H1 (cell line): ENCODE measurements around the gene IFNL4.
"Not testable (repeated sequence)": the region's sequence is repeated elsewhere in the genome, so short reads cannot be mapped to it uniquely, and the experiment has no call there.

Source experiments
- CHD2 ChIP-seq: IDR thresholded peaks from 2 replicates; pipeline ENCODE4 v1.6.1; 2012; ENCODE audit warnings: low read length, improper control_type of control experiment
- EP300 ChIP-seq, 2 experiments: IDR thresholded peaks; 1 replicate in 1 of 2; 2 replicates in 1 of 2; pipeline ENCODE4 v1.6.1; 2011 to 2012; ENCODE audit warnings: low read depth in 2 of 2, low read length in 2 of 2, mild to moderate bottlenecking in 2 of 2, borderline replicate concordance in 1 of 2, inconsistent platforms in 1 of 2, moderate library complexity in 1 of 2
- EZH2 ChIP-seq: fragments of 200-600 bp; sonication (generic); IDR thresholded peaks from 2 replicates; pipeline ENCODE4 v1.7.1; 2012; ENCODE audit warnings: low read depth, mild to moderate bottlenecking, moderate library complexity, low read length, inconsistent platforms; ENCODE audit not compliant: severe bottlenecking
- FOSL1 ChIP-seq: IDR thresholded peaks from 2 replicates; pipeline ENCODE4 v1.6.1; 2011; ENCODE audit warnings: mild to moderate bottlenecking, low read depth, low read length, moderate library complexity; ENCODE audit not compliant: insufficient read depth
- GABPA ChIP-seq: IDR thresholded peaks from 2 replicates; pipeline ENCODE4 v1.6.1; 2011; ENCODE audit warnings: mild to moderate bottlenecking, low read length, moderate library complexity, borderline replicate concordance; ENCODE audit not compliant: insufficient read depth
- GTF2F1 ChIP-seq: IDR thresholded peaks from 2 replicates; pipeline ENCODE4 v1.6.1; 2012; ENCODE audit warnings: low read depth, low read length, improper control_type of control experiment, borderline replicate concordance
- JUND ChIP-seq: IDR thresholded peaks from 2 replicates; pipeline ENCODE4 v1.6.1; 2011; ENCODE audit warnings: mild to moderate bottlenecking, improper control_type of control experiment, low read length
- POLR2A ChIP-seq, 2 experiments: IDR thresholded peaks; 1 replicate in 1 of 2; 2 replicates in 1 of 2; pipeline ENCODE4 v1.6.1; 2011; ENCODE audit warnings: low read depth in 2 of 2, low read length in 2 of 2, mild to moderate bottlenecking in 2 of 2; ENCODE audit errors: control extremely low read depth in 1 of 2
- POLR2AphosphoS5 ChIP-seq: IDR thresholded peaks from 2 replicates; pipeline ENCODE4 v1.6.1; 2011; ENCODE audit warnings: low read depth, low read length
- SUZ12 ChIP-seq: fragments of 200-600 bp; sonication (generic); IDR thresholded peaks from 2 replicates; pipeline ENCODE4 v1.6.1; 2012; ENCODE audit warnings: mild to moderate bottlenecking, inconsistent platforms, low read length, moderate library complexity, mixed read lengths
- TAF1 ChIP-seq: IDR thresholded peaks from 2 replicates; pipeline ENCODE4 v1.6.1; 2011; ENCODE audit warnings: mild to moderate bottlenecking, low read depth, low read length
- TCF12 ChIP-seq: IDR thresholded peaks from 2 replicates; pipeline ENCODE4 v1.6.1; 2011; ENCODE audit warnings: low read depth, mild to moderate bottlenecking, low read length
- TF ChIP-seq, protein P1 (sequence below), 3 experiments: IDR thresholded peaks; 1 replicate in 2 of 3; 2 replicates in 1 of 3; pipeline versions ENCODE4 v1.5.1 to v1.6.1; 2011; ENCODE audit warnings: low read length in 3 of 3, mild to moderate bottlenecking in 3 of 3, inconsistent platforms in 2 of 3, low read depth in 1 of 3, moderate library complexity in 1 of 3; ENCODE audit not compliant: insufficient read depth in 1 of 3; ENCODE audit errors: control extremely low read depth in 1 of 3

DNA sequence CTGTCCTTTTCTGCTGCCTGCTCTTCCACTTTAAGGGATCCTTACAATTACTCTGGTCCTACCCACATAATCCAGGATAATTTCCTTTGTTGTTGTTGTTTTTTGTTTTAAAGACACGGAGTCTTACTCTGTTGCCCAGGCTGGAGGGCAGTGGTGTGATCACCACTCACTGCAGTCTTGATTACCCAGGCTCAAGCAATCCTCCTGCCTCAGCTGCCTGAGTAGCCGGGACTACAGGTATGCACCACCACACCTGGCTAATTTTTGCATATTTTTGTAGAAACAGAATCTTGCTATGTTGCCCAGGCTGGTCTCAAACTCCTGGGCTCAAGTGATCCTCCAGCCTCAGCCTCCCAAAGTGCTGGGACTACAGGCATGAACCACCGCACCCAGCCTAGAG is 33.3 kb downstream of the IFNL4 start:
- TF ChIP-seq EZH2; JUND; POLR2AphosphoS5; SUZ12; EP300 (IDR thresholded peaks at IDR 0.05; ENCODE audit: borderline replicate concordance in 1 of 2, low read depth in 2 of 2, low read length in 2 of 2); TAF1; CHD2; GABPA; POLR2A (IDR thresholded peaks at IDR 0.05; ENCODE audit: control extremely low read depth in 1 of 2, low read depth in 2 of 2, low read length in 2 of 2); FOSL1; GTF2F1; TCF12: not testable (repeated sequence)
- TF ChIP-seq, protein P1, sequence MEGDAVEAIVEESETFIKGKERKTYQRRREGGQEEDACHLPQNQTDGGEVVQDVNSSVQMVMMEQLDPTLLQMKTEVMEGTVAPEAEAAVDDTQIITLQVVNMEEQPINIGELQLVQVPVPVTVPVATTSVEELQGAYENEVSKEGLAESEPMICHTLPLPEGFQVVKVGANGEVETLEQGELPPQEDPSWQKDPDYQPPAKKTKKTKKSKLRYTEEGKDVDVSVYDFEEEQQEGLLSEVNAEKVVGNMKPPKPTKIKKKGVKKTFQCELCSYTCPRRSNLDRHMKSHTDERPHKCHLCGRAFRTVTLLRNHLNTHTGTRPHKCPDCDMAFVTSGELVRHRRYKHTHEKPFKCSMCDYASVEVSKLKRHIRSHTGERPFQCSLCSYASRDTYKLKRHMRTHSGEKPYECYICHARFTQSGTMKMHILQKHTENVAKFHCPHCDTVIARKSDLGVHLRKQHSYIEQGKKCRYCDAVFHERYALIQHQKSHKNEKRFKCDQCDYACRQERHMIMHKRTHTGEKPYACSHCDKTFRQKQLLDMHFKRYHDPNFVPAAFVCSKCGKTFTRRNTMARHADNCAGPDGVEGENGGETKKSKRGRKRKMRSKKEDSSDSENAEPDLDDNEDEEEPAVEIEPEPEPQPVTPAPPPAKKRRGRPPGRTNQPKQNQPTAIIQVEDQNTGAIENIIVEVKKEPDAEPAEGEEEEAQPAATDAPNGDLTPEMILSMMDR (IDR thresholded peaks at IDR 0.05; ENCODE audit: control extremely low read depth in 1 of 3, insufficient read depth in 1 of 3, low read depth in 1 of 3, low read length in 3 of 3) = not testable (repeated sequence)
